BJ (cell line): ENCODE measurements around the gene PC. TPM values are rescaled to one million over a fixed set of nuclear protein-coding genes. Genes with fewer than 3 reads are reported as not detected.

ENCODE experiments used
- CTCF ChIA-PET: fragments of 350-600 bp; formaldehyde crosslinking; extraction: SDS; loops from one replicate; lab custom pipeline; 2021; ENCODE audit warnings: antibody characterized with exemption, inconsistent platforms; lab: Yijun Ruan, JAX
- POLR2A ChIA-PET: fragments of 300-600 bp; sonication (Branson Sonifier 250); formaldehyde crosslinking; extraction: SDS; loops from one replicate; lab custom pipeline; 2021; ENCODE audit warnings: antibody characterized with exemption; lab: Charles Lee
- DNase-seq: peaks from one replicate; pipeline ENCODE4 v3.0.0-alpha.2; 2011; ENCODE audit warnings: low read depth
- H3K27me3 ChIP-seq: 2 replicates; pipeline ENCODE4 v1.6.0; 2011; ENCODE audit warnings: low read length; ENCODE audit not compliant: control insufficient read depth, insufficient read depth
- H3K36me3 ChIP-seq: 2 replicates; pipeline ENCODE4 v1.5.1; 2011; ENCODE audit warnings: low read length; ENCODE audit not compliant: control insufficient read depth, insufficient read depth
- H3K4me3 ChIP-seq: 2 replicates; pipeline ENCODE4 v1.5.1; 2011; ENCODE audit warnings: low read depth, mild to moderate bottlenecking, control low read depth, low read length
- polyA plus RNA-seq: library from polyadenylated mRNA; depleted of rRNA; stranded (reverse); fragments of >200 nt; gene quantifications from 2 replicates; pipeline ENCODE4 v1.2.3, GENCODE V29; 2011
- TF ChIP-seq, protein P1 (sequence below): IDR thresholded peaks from 2 replicates; pipeline ENCODE4 v1.5.1; 2011; ENCODE audit warnings: low read depth, mild to moderate bottlenecking, control low read depth, inconsistent platforms, low read length, moderate library complexity; ENCODE audit not compliant: insufficient read depth

The PC gene
- polyA plus RNA-seq, 1 experiment = 14.3 TPM

DNA sequence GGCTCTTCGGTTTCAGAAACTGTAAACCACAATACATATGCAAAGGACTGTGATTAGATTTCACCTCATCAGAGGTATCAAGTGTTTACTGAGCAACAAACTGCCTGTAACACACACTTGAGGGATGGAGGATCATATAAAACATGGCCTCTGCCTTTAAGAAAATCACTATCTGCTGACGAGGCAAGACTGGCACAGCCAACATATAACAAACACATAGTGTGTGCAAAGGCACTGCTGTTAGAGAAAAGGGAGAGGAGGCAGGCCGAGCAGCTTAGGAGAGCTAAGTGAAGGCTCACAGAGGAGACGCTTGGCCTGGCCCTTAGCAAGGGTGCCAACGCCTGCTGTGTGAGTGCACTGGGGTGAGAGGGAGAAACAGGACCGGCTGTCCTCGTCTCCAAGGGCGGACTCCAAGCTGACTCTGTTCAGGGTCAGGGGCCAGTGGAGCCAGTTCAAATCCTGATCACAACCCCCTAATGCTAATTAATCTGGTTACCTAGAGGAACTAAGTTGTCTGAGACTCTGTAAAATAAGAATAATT is 53.1 kb downstream of the PC start:
- POLR2A ChIA-PET = no interaction called here
- H3K27me3 ChIP-seq = no peaks in the 10 kb centered on the region
- no peak overlapping the region for H3K4me3 ChIP-seq
- TF ChIP-seq, protein P1, sequence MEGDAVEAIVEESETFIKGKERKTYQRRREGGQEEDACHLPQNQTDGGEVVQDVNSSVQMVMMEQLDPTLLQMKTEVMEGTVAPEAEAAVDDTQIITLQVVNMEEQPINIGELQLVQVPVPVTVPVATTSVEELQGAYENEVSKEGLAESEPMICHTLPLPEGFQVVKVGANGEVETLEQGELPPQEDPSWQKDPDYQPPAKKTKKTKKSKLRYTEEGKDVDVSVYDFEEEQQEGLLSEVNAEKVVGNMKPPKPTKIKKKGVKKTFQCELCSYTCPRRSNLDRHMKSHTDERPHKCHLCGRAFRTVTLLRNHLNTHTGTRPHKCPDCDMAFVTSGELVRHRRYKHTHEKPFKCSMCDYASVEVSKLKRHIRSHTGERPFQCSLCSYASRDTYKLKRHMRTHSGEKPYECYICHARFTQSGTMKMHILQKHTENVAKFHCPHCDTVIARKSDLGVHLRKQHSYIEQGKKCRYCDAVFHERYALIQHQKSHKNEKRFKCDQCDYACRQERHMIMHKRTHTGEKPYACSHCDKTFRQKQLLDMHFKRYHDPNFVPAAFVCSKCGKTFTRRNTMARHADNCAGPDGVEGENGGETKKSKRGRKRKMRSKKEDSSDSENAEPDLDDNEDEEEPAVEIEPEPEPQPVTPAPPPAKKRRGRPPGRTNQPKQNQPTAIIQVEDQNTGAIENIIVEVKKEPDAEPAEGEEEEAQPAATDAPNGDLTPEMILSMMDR = no peak
- no peak for DNase-seq
- CTCF ChIA-PET = no interaction called here
- H3K36me3 ChIP-seq = peaks cover 2% of the 10 kb centered on the region; the same call in 1 of the 2 replicates

DNA sequence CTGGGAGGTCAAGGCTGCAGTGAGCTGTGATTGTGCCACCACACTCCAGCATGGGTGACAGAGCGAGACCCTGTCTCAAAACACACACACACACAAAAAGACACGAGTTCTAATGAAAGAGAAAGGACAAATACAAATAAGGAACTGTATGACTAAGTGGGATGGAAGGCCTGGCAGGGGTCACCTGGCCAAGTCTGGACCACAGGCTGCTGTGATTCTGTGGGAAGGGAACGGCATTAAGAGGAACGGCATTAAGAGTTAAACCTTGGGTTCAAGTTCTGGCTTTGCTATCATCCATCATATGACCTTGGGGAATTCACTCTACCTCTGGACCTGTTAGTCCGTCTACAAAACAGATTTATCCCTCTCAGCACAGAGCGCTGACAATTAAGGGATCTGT is 53.6 kb downstream of the PC start:
- DNase-seq = no peak
- TF ChIP-seq, protein P1 = no peak
- Histone ChIP-seq H3K36me3 (peaks cover 2% of the 10 kb centered on the region; the same call in 1 of the 2 replicates), H3K4me3 (no peak overlapping the region), H3K27me3 (no peaks in the 10 kb centered on the region)
- CTCF ChIA-PET = interaction anchor here (1.5 to 1.7 kb wide), 2 partner anchors 17 to 21 kb away, joined by 4 read pairs; no protein-coding TSS in a partner anchor
- POLR2A ChIA-PET = no interaction called here

DNA sequence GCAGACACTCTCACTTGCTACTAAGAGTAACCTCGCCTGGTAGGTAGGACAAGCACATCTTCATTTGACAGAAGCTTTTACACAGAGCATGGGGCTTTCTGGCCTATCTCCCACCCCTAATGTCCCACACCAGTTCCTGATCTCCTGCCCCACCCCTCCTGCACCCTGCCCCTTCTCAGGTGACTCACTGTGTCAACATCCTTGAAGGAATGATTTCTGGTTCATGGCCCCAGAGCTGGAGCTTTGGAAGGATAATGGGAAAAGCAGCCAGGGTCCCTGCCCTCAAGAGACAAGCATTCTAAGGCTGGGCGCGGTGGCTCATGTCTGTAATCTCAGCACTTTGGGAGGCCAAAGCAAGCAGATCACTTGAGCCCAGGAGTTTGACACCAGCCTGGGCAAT is 54.1 kb downstream of the PC start:
- TF ChIP-seq, protein P1 = no peak
- ChIA-PET CTCF (interaction anchor here (1.5 to 1.7 kb wide), 2 partner anchors 18 to 21 kb away, joined by 4 read pairs; no protein-coding TSS in a partner anchor), POLR2A (no interaction called here)
- Histone ChIP-seq H3K27me3 (no peaks in the 10 kb centered on the region), H3K36me3 (peaks cover 2% of the 10 kb centered on the region; the same call in 1 of the 2 replicates), H3K4me3 (no peak overlapping the region)
- DNase-seq = no peak

DNA sequence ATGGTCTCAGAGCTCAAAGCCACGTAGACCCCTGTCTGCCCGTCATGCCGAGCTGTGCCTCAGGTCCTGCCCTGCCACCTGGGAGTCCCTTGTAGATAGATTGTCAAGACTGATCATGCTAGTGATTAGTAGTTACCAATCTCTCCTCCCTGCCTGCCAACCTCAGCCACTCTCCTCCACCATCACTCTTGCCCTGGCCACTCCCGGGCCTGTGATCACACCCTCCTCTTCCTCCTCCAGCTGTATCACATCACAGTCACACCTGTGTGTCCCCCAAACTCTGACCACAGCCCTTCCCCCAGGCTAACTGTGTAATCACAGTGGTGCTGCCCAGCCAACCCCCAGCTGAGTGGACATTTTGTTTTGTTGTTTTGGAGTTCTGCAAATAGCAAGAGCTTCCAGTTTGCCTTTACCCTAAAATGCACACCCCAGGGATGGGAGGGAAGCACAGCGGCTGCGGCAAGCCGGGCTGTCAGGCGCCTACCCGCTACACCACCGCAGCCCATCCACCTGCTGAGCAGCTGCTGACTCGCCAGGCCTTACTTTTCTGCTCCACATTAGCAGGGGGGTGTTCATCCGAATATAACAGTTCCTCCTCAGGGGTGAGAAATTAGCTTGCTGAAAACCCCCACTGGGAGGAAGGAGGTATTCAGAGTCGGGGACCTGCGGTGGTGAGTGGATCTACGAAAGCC is 55.6 kb downstream of the PC start:
- Histone ChIP-seq H3K4me3 (no peak overlapping the region), H3K27me3 (no peaks in the 10 kb centered on the region), H3K36me3 (peaks cover 2% of the 10 kb centered on the region; the same call in 1 of the 2 replicates)
- DNase-seq = no peak
- TF ChIP-seq, protein P1 = no peak
- CTCF ChIA-PET = interaction anchor here (0.7 to 1.7 kb wide), 3 partner anchors 11 to 19 kb away, joined by 3 to 4 read pairs (median 3); no protein-coding TSS in a partner anchor
- POLR2A ChIA-PET = no interaction called here

DNA sequence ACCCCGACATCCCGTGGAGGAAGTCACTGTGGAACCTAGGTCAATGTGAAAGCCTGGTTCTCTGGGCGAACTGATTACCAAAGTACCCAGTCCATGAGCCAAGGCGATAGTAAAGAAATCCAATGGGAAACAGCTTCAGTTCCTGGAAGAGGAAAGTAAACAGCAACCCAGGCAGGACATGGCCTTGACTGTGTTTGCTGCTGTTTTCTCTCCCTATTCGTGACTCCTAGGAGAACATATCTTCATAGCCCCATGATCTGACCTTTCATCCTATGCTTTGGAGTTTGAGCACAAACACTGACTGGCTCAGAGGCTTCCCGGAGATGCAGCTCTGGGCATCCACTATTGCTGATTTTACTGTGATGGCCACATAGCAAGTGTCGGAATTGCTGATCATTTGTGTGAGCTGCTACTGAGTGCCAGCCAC is 56.2 kb downstream of the PC start:
- ChIA-PET POLR2A (no interaction called here), CTCF (interaction anchor here (0.8 kb wide), 1 partner anchor 19 kb away, joined by 3 read pairs; no protein-coding TSS in a partner anchor)
- TF ChIP-seq, protein P1 = no peak
- Histone ChIP-seq H3K36me3 (peaks cover 2% of the 10 kb centered on the region; the same call in 1 of the 2 replicates), H3K4me3 (no peak overlapping the region), H3K27me3 (no peaks in the 10 kb centered on the region)
- DNase-seq = no peak
